Fibroblast of villous mesenchyme (primary cell): ENCODE measurements around the gene FMNL1. TPM values are rescaled to one million over a fixed set of nuclear protein-coding genes. Genes with fewer than 3 reads are reported as not detected.
A peak's percentile ranks its signal among the peaks of the same experiment; 100 is the strongest.

Experiments
- DNase-seq: peaks from one replicate; pipeline ENCODE4 v3.0.0-alpha.2; 2010; ENCODE audit warnings: low read depth
- H3K4me3 ChIP-seq: 2 replicates; pipeline ENCODE4 v1.5.1; 2011; ENCODE audit warnings: low read depth, mild to moderate bottlenecking, low read length
- CTCF ChIP-seq: IDR thresholded peaks from 2 replicates; pipeline ENCODE4 v1.5.1; 2012; ENCODE audit warnings: low read depth, mild to moderate bottlenecking, low read length; ENCODE audit not compliant: insufficient read depth
- total RNA-seq: library from RNA; depleted of rRNA; stranded (reverse); fragments of >200 nt; gene quantifications from 2 replicates; pipeline ENCODE4 v1.2.3, GENCODE V29; 2012

Gene FMNL1
- total RNA-seq, 1 donor = 5.2 TPM

DNA sequence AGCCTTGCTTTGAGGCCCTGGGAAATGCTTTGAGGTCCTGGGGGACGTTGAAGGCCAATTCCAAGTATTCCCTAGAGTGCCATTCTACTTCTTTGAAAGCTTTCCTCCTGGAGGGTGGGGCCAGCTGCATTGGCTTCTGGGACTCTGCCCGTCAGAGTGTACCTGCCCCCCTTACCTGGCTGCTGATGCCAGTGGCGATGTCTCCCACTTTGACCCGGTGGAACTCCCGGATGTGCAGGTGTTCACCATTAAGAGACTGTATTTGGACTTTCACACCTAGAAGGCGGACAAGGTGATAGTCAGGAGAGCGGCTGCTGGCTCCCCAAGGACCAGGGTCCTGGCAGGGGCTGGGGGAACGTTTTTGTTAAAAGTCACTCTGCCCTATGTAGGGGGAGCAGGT, 43.3 kb downstream of the FMNL1 start:
- no peak overlapping the region for H3K4me3 ChIP-seq
- DNase-seq = no peak
- TF ChIP-seq CTCF = no peak

- no peak overlapping the region for H3K4me3 ChIP-seq
- TF ChIP-seq CTCF = no peak
- peak; percentile 51 for DNase-seq
Measured at GRCh38 chr17:45265821-45266220, 44.1 kb downstream of the FMNL1 start.

DNA sequence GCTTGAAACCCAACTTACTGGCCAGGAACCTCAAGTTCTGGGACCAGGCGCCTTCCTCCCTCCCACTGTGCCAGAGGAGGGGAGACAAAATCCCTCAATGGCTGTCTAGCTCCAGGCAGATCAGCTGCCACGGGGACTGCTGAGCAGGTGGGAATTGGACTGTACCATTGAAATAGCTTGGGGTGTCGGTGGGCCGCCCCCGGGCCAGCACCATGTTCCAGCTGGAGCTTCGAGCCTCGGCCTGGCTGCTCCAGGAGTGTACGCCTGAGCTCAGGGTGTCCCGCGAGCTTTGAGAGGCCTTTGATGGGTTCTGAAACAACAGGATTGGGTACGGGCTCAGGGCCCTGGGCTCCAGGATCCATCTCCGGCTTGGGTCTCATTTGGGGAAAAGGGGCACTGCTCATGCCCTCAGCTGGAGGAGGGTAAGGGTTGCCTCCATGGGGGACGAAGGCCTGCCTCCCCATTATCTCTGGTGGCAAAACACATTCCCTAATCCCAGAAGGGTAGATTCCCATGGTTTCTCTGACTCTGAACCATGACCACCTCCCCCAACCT, 44.8 kb downstream of the FMNL1 start:
- no peak for DNase-seq
- no peak overlapping the region for H3K4me3 ChIP-seq
- TF ChIP-seq CTCF = no peak

DNA sequence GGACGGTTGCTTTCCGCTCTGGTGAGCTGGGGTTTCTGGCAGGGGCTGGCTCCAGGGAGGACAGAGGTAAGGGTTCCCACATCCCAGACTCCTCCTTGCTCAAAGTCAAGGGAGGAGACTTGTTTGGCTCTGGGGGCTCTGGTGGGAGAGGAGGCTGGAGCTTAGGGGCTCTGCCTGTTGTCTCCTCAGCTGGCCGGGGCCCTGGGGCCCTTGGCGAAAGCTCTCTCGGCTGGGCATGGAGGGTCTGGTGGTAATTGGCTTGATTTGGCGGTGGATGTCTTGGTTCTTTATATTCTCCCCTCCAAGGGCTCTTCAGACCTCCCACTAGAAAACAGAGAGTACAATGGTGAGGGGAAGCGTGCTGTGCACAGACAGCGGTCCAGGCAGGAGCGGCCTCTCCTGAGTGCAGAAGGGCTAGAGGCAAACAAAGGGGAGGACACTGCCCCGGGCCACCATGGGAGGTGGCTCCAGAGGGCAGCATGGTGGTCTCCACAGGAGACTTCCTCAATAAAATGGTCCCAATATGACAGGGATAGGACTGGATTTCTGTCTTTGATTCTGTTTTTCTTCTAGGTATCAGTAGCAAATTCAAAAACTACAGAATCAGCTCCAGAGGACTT, 45.9 kb downstream of the FMNL1 start:
- H3K4me3 ChIP-seq = no peak overlapping the region
- no peak for DNase-seq
- TF ChIP-seq CTCF = no peak

DNA sequence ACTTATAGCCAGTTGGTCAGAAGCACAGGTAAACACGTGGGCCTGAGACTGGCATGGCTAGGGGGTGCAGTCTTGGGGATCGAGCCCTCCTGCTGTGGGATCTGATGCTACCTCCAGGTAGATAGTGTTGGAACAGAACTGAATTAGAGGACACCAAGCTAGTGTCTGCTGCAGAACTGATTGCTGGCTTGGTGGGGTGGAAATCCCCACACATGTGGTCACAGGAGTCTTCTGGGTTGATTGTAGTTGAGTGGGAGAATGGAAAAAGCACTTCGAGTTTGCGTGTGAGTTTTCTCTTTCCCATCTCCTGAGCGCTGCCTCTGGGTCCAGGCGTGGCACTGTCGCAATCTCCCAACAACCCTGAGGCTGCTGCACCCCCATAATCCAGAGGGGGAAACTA, 48.2 kb downstream of the FMNL1 start:
- H3K4me3 ChIP-seq = no peak overlapping the region
- no peak for TF ChIP-seq CTCF
- no peak for DNase-seq

GRCh38 chr17:45270828-45271418, 49.2 kb downstream of the FMNL1 start:
- no peak overlapping the region for H3K4me3 ChIP-seq
- DNase-seq = no peak
- TF ChIP-seq CTCF = peak; percentile 64

GRCh38 chr17:45271603-45272002, 49.9 kb downstream of the FMNL1 start:
- TF ChIP-seq CTCF = no peak
- no peak for DNase-seq
- no peak overlapping the region for H3K4me3 ChIP-seq
